Type B pancreatic cell (in vitro differentiated cells): ENCODE data around the gene MANBA. TPM values are rescaled to one million over a fixed set of nuclear protein-coding genes. Genes with fewer than 3 reads are reported as not detected.

ENCODE experiments used
- DNase-seq: peaks from one replicate; pipeline ENCODE4 v3.0.0; 2021; ENCODE audit warnings: mixed read lengths; ENCODE audit not compliant: unreplicated experiment; ENCODE audit errors: extremely low spot score
- H3K27ac Mint-ChIP-seq: 2 replicates; pipeline ENCODE4 v1.8.0; 2021; ENCODE audit warnings: mild to moderate bottlenecking, mixed read lengths
- H3K27me3 Mint-ChIP-seq: 2 replicates; pipeline ENCODE4 v1.8.0; 2021; ENCODE audit warnings: mixed read lengths
- H3K36me3 Mint-ChIP-seq: 2 replicates; pipeline ENCODE4 v1.8.0; 2021; ENCODE audit warnings: mixed read lengths
- H3K4me1 Mint-ChIP-seq: one replicate; pipeline ENCODE4 v1.8.0; 2021; ENCODE audit warnings: mixed read lengths; ENCODE audit not compliant: unreplicated experiment
- H3K4me3 Mint-ChIP-seq: 2 replicates; pipeline ENCODE4 v1.8.0; 2021; ENCODE audit warnings: mild to moderate bottlenecking, mixed read lengths
- H3K9me3 Mint-ChIP-seq: 2 replicates; pipeline ENCODE4 v1.8.0; 2021; ENCODE audit warnings: mixed read lengths
- total RNA-seq: library from RNA; stranded (reverse); gene quantifications from 2 replicates; pipeline ENCODE4 v1.2.1, GENCODE V29; 2021; ENCODE audit warnings: low replicate concordance
- TF ChIP-seq, protein P1 (sequence below): fragments of 200-600 bp; sonication (generic); conservative IDR thresholded peaks from 2 replicates; pipeline ENCODE4 v1.5.0; 2021; ENCODE audit warnings: antibody characterized with exemption, mild to moderate bottlenecking

Gene MANBA
- total RNA-seq, 1 donor from 2014 or later: 32.4 TPM

GRCh38 chr4:102589743-102590142 is 171.0 kb downstream of the MANBA start:
- Mint-ChIP-seq H3K4me3 (no peak overlapping the region), H3K4me1 (no peaks in the 10 kb centered on the region), H3K27ac (no peak overlapping the region), H3K36me3 (peaks cover 17% of the 10 kb centered on the region), H3K9me3 (peaks cover 13% of the 10 kb centered on the region), H3K27me3 (no peaks in the 10 kb centered on the region)
- TF ChIP-seq, protein P1, sequence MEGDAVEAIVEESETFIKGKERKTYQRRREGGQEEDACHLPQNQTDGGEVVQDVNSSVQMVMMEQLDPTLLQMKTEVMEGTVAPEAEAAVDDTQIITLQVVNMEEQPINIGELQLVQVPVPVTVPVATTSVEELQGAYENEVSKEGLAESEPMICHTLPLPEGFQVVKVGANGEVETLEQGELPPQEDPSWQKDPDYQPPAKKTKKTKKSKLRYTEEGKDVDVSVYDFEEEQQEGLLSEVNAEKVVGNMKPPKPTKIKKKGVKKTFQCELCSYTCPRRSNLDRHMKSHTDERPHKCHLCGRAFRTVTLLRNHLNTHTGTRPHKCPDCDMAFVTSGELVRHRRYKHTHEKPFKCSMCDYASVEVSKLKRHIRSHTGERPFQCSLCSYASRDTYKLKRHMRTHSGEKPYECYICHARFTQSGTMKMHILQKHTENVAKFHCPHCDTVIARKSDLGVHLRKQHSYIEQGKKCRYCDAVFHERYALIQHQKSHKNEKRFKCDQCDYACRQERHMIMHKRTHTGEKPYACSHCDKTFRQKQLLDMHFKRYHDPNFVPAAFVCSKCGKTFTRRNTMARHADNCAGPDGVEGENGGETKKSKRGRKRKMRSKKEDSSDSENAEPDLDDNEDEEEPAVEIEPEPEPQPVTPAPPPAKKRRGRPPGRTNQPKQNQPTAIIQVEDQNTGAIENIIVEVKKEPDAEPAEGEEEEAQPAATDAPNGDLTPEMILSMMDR: no peak
- no peak for DNase-seq

- Mint-ChIP-seq H3K4me1 (no peaks in the 10 kb centered on the region), H3K4me3 (no peak overlapping the region), H3K27ac (no peak overlapping the region), H3K36me3 (peaks cover 26% of the 10 kb centered on the region), H3K27me3 (no peaks in the 10 kb centered on the region), H3K9me3 (peaks cover 8% of the 10 kb centered on the region)
- TF ChIP-seq, protein P1: no peak
- DNase-seq: no peak
Measured at GRCh38 chr4:102586644-102587021, 174.1 kb downstream of the MANBA start.

- Mint-ChIP-seq H3K27ac (no peak overlapping the region), H3K36me3 (peaks cover 25% of the 10 kb centered on the region), H3K27me3 (no peaks in the 10 kb centered on the region), H3K4me3 (no peak overlapping the region), H3K9me3 (peaks cover 5% of the 10 kb centered on the region), H3K4me1 (no peaks in the 10 kb centered on the region)
- no peak for DNase-seq
- TF ChIP-seq, protein P1: no peak
Measured at GRCh38 chr4:102586002-102586643, 174.6 kb downstream of the MANBA start.

GRCh38 chr4:102585329-102585728 is 175.4 kb downstream of the MANBA start:
- Mint-ChIP-seq H3K36me3 (peaks cover 25% of the 10 kb centered on the region), H3K9me3 (no peaks in the 10 kb centered on the region), H3K27me3 (no peaks in the 10 kb centered on the region), H3K27ac (no peak overlapping the region), H3K4me3 (no peak overlapping the region), H3K4me1 (no peaks in the 10 kb centered on the region)
- no peak for DNase-seq
- TF ChIP-seq, protein P1: no peak

DNA sequence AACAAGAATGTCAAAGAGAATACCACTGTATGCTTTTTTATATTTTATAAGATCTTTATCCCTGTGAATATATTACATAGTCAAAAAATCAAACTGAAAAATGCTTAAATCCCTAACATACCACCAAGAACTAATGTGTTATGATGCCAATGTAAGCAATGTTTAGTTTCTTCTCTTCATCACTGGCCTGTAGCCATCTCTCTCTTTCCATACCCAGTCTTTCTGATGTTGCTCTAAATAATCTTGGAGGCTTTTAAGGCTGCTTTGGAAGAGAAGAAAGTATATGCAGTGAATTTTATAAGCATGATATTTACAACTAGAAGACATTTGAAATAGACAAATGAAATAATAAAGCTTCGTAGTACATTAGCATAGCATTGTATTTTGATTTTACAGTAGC is 176.7 kb downstream of the MANBA start:
- peaks cover 25% of the 10 kb centered on the region for H3K36me3 Mint-ChIP-seq
- no peaks in the 10 kb centered on the region for H3K4me1 Mint-ChIP-seq
- no peak for DNase-seq
- TF ChIP-seq, protein P1: no peak
- H3K4me3 Mint-ChIP-seq: no peak overlapping the region
- H3K9me3 Mint-ChIP-seq: no peaks in the 10 kb centered on the region
- no peak overlapping the region for H3K27ac Mint-ChIP-seq
- H3K27me3 Mint-ChIP-seq: no peaks in the 10 kb centered on the region

Other genes with a start within 250 kb of the MANBA start
- gene UBE2D3, start 66.6 kb upstream of the MANBA start, total RNA-seq: 288 and 302 TPM in 2 replicates
- 25.6 and 27.9 TPM in 2 replicates for gene CISD2, start 108.0 kb upstream of the MANBA start, total RNA-seq